ENCODE results near the gene CTRB1.
"Not testable (repeated sequence)": the region's sequence is repeated elsewhere in the genome, so short reads cannot be mapped to it uniquely, and the experiment has no call there.

CTRB1 gene

GRCh38 chr16:75256696-75257343 is 38.0 kb downstream of the CTRB1 start:
- DNase-seq (ENCODE audit: low spot score): no peak

DNA sequence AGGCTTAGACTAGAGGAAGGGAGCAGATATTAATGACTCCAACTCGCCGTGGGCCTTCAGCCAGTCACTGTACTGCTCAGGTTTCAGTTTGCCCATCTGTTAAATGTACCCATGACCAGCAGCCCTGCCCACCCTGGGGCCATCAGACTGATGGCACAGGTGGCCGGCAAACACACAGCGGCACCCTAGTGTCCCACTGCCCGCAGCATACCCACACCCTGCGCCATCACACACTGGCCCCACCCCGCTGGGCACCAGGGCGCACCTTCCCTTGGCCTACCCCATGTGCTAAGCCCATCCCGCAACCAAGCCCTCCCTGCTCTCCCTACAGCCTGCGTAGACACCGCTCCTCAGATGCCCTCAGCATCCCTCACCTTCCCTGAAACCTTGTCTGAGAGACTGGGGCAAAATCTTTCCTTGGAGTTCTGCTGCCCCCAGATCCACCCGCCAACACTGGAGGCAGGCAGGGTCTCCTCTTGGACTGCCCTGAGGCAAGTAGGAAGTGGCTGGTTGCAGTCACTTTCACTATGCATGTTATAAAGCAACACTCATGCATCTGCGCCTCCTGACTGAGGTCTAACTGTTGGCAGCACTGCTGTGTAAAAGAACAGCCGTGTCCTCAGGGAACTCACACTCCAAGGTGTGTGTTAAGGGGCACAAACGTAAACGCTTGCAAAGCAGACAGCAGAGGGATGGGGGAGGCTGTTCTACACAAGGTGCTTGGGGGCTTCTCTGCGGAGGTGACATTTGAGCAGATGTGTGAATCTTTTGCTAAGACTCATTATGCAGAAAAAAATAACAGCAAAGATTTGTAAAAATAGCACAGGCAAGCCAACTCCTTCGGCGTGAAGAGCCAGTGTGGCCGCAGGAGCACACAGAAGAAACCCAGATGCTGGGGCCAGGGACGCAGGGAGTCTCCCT is 39.4 kb downstream of the CTRB1 start:
- DNase-seq (ENCODE audit: low spot score): no peak

- no peak for DNase-seq (ENCODE audit: low spot score)
Observed at GRCh38 chr16:75258807-75259141, 40.0 kb downstream of the CTRB1 start.

DNA sequence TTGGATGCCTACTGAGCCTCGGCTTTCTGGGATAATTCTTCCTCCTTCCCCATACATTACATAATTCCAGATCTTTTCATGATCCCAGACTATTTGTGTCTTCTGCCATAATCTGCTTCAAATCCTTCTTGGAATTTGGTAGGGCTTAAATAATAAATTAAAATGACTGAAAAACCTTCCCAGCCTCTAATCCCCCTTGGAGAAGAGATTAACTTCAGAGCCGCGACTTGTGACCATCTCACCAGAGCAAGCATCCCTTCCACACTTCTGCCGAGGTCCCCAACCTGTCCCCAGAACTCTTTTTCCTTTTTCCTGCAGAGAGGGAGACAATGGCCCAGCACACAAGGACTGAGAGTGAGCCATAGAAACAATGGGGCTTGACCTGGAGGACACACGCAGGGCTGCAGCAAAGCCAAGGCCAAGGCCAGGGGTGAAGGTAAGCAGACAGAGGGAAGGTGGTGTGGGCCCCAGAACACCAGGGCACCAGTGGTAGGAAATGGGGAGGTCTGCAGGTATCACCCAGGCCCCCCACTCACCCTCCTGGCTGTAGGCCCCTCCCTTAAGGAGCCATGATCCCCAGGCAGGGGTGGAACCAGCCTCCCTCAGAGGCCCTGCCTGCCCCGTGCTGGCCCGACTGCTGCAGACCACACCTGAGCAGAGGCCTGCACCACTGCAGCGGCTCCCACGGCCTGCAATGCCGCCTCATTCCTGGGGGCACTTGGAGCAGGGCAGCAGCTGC is 42.2 kb downstream of the CTRB1 start:
- no peak for DNase-seq (ENCODE audit: low spot score)

DNA sequence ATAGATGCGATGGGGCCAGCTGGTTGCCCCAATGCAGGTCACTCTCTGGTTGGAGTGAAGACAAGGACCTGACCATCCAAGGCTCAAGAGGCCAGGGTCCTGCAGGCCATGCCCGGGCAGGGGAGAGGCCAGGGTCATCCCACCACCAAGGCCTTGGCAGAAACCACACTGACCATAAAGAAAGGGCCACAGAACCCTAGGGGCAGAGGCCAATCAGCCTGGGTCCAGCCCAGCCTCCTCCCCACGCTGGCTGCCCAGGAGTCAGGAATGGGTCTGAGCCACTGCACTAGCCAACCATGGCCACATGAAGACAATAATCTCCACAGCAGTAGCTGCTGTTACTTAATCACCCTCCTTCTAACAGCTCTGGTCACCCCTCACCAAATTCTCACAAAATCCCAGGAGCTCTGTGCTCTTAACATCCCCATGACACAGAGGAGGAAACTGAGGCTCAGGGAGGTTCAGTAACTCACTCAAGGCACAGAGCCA is 42.8 kb downstream of the CTRB1 start:
- DNase-seq (ENCODE audit: low spot score): no peak

GRCh38 chr16:75262104-75262799 is 43.5 kb downstream of the CTRB1 start:
- DNase-seq (ENCODE audit: low spot score): peak; percentile 60

DNA sequence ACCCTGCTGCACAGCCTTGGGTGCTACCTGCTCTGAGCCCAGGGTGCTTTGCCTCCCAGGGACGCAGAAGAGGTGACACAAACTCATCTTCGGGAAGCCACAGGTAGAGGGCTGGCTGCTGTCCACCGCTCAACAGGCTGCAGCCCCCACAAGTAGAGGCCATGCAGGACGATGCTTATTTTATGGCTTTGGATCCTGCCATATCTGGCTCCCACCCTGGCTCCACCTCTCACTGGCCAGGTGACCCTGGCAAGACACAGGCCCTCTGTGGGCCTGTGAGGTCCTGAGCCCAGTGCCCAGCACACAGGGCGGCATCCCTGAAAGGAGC is 44.0 kb downstream of the CTRB1 start:
- no peak for DNase-seq (ENCODE audit: low spot score)

- no peak for DNase-seq (ENCODE audit: low spot score)
Observed at GRCh38 chr16:75263291-75263962, 44.6 kb downstream of the CTRB1 start.

DNA sequence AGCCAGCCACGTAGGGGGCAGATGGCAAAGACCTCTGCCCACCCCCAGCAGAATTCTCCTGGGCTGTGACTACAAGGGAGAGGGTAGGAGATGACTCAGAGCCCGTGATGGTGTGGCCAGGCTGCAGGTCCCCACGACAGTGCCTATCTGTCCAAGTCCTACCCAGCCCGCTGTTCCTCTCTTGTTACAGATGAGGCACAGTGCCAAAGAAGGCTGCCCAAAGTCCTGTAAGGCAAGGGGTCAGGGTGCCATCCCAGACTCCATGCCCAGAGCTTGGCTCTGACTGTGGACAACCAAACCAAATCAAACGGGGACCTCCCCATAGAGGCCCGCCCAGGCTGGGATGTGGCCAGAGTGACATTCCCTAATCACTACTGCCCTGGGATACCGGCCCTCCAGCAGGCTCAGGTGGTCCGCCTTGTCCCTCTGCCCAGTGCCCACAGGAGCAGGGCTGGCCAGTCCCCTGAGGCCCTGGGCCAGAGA is 45.2 kb downstream of the CTRB1 start:
- peak; percentile 63 for DNase-seq (ENCODE audit: low spot score)

- DNase-seq (ENCODE audit: low spot score): peak; percentile 40
Observed at GRCh38 chr16:75264457-75264998, 45.7 kb downstream of the CTRB1 start.

- peak; percentile 69 for DNase-seq (ENCODE audit: low spot score)
Observed at GRCh38 chr16:75264999-75265910, 46.5 kb downstream of the CTRB1 start.

GRCh38 chr16:75265911-75266701 is 47.3 kb downstream of the CTRB1 start:
- DNase-seq (ENCODE audit: low spot score): peak; percentile 83

GRCh38 chr16:75266738-75267630 is 48.2 kb downstream of the CTRB1 start:
- no peak for DNase-seq (ENCODE audit: low spot score)

GRCh38 chr16:75267631-75268264 is 49.0 kb downstream of the CTRB1 start:
- peak; percentile 87 for DNase-seq (ENCODE audit: low spot score)

- DNase-seq (ENCODE audit: low spot score): not testable (repeated sequence)
Observed at GRCh38 chr16:75269358-75269757, 50.6 kb downstream of the CTRB1 start.

- no peak for DNase-seq (ENCODE audit: low spot score)
Observed at GRCh38 chr16:75271441-75272096, 52.8 kb downstream of the CTRB1 start.

GRCh38 chr16:75272097-75272551 is 53.3 kb downstream of the CTRB1 start:
- DNase-seq (ENCODE audit: low spot score): no peak

Data from kidney tubule cell (primary cell).